OCI-LY1 (cell line): ENCODE results near the gene NUAK1.

Experiments
- H2AFZ ChIP-seq: fragments of 200-600 bp; sonication (generic), shearing (Covaris generic); 2 replicates; pipeline ENCODE4 v1.6.0; 2014; ENCODE audit warnings: antibody characterized with exemption, mild to moderate bottlenecking, low read length
- H3F3A ChIP-seq: fragments of 200-600 bp; sonication (generic), shearing (Covaris generic); 2 replicates; pipeline ENCODE4 v1.6.0; 2014; ENCODE audit warnings: mild to moderate bottlenecking, antibody characterized with exemption, low read length, moderate library complexity; ENCODE audit not compliant: insufficient read depth
- H3K27ac ChIP-seq: fragments of 200-600 bp; sonication (generic); 2 replicates; pipeline ENCODE4 v1.5.1; 2014; ENCODE audit warnings: low read length, mixed run types, mild to moderate bottlenecking, low read depth; ENCODE audit not compliant: poor library complexity, severe bottlenecking
- H3K27me3 ChIP-seq: fragments of 200-600 bp; sonication (generic); 2 replicates; pipeline ENCODE4 v1.6.0; 2014; ENCODE audit warnings: antibody characterized with exemption, mild to moderate bottlenecking, low read length, moderate library complexity; ENCODE audit not compliant: insufficient read depth
- H3K36me3 ChIP-seq: fragments of 200-600 bp; sonication (generic); 2 replicates; pipeline ENCODE4 v1.6.1; 2014; ENCODE audit warnings: mild to moderate bottlenecking, antibody characterized with exemption, low read length, moderate library complexity, mixed read lengths; ENCODE audit not compliant: insufficient read depth
- H3K4me1 ChIP-seq: fragments of 200-600 bp; sonication (generic); 2 replicates; pipeline ENCODE4 v1.5.1; 2014; ENCODE audit warnings: mild to moderate bottlenecking, low read length, moderate library complexity; ENCODE audit not compliant: insufficient read depth, severe bottlenecking
- H3K4me2 ChIP-seq: fragments of 200-600 bp; sonication (generic), shearing (Covaris generic); 2 replicates; pipeline ENCODE4 v1.6.1; 2014; ENCODE audit warnings: low read length
- H3K4me3 ChIP-seq: fragments of 200-600 bp; sonication (generic); 2 replicates; pipeline ENCODE4 v1.5.1; 2014; ENCODE audit warnings: low read length, low read depth, mild to moderate bottlenecking, mixed read lengths; ENCODE audit not compliant: poor library complexity, severe bottlenecking
- H3K79me2 ChIP-seq: fragments of 200-600 bp; shearing (Covaris generic); 2 replicates; pipeline ENCODE4 v1.6.1; 2016; ENCODE audit warnings: mixed run types, low read length, mixed read lengths; ENCODE audit not compliant: insufficient read depth
- H3K9ac ChIP-seq: fragments of 200-600 bp; sonication (generic), shearing (Covaris generic); 2 replicates; pipeline ENCODE4 v1.6.1; 2014; ENCODE audit warnings: mild to moderate bottlenecking, low read length, mixed read lengths
- H3K9me2 ChIP-seq: fragments of 200-600 bp; sonication (generic), shearing (Covaris generic); 2 replicates; pipeline ENCODE4 v1.6.1; 2014; ENCODE audit warnings: low read depth, mild to moderate bottlenecking, low read length, mixed read lengths
- H3K9me3 ChIP-seq: fragments of 200-600 bp; shearing (Covaris generic); 2 replicates; pipeline ENCODE4 v1.6.1; 2014; ENCODE audit warnings: low read length, mixed read lengths
- H4K20me1 ChIP-seq: fragments of 200-600 bp; sonication (generic), shearing (Covaris generic); 2 replicates; pipeline ENCODE4 v1.6.0; 2016; ENCODE audit warnings: mild to moderate bottlenecking, low read length; ENCODE audit not compliant: insufficient read depth
- CTCF ChIP-seq: fragments of 200-600 bp; sonication (generic), shearing (Covaris generic); IDR thresholded peaks from 2 replicates; pipeline ENCODE4 v1.5.1; 2017; ENCODE audit warnings: mild to moderate bottlenecking, antibody characterized with exemption, low read length, moderate library complexity, mixed read lengths
- EZH2 ChIP-seq: fragments of 200-600 bp; sonication (generic), shearing (Covaris generic); IDR thresholded peaks from 2 replicates; pipeline ENCODE4 v1.8.0; 2017; ENCODE audit warnings: borderline replicate concordance, mixed run types, mild to moderate bottlenecking, antibody characterized with exemption, low read length, moderate library complexity, mixed read lengths

Gene NUAK1

GRCh38 chr12:106054049-106054448 is 84.7 kb downstream of the NUAK1 start:
- TF ChIP-seq EZH2 (no peak), CTCF (no peak)

GRCh38 chr12:106051853-106052531 is 86.8 kb downstream of the NUAK1 start:
- Histone ChIP-seq H3K4me2 (no peak overlapping the region), H3K9me3 (no peaks in the 10 kb centered on the region), H3F3A (no peaks in the 10 kb centered on the region), H3K27me3 (no peaks in the 10 kb centered on the region), H3K9me2 (no peaks in the 10 kb centered on the region), H3K9ac (no peak overlapping the region), H3K36me3 (no peaks in the 10 kb centered on the region), H2AFZ (no peak overlapping the region), H3K4me3 (no peak overlapping the region), H3K79me2 (no peaks in the 10 kb centered on the region), H4K20me1 (no peaks in the 10 kb centered on the region), H3K4me1 (no peaks in the 10 kb centered on the region), H3K27ac (no peak overlapping the region)
- TF ChIP-seq EZH2 (no peak), CTCF (no peak)

More at GRCh38 chr12:106054049-106054448, 84.7 kb downstream of the NUAK1 start:
- no peak overlapping the region for H3K9ac ChIP-seq
- H3F3A ChIP-seq = no peaks in the 10 kb centered on the region
- H3K36me3 ChIP-seq = no peaks in the 10 kb centered on the region
- H3K4me3 ChIP-seq = no peak overlapping the region
- H3K27me3 ChIP-seq = no peaks in the 10 kb centered on the region
- no peaks in the 10 kb centered on the region for H3K4me1 ChIP-seq
- H3K79me2 ChIP-seq = no peaks in the 10 kb centered on the region
- no peaks in the 10 kb centered on the region for H4K20me1 ChIP-seq
- no peaks in the 10 kb centered on the region for H3K9me3 ChIP-seq
- H3K4me2 ChIP-seq = no peak overlapping the region
- H3K27ac ChIP-seq = no peak overlapping the region
- H2AFZ ChIP-seq = no peak overlapping the region
- H3K9me2 ChIP-seq = no peaks in the 10 kb centered on the region

GRCh38 chr12:106049546-106049945 is 89.2 kb downstream of the NUAK1 start:
- Histone ChIP-seq H3K9me2 (no peaks in the 10 kb centered on the region), H3K79me2 (no peaks in the 10 kb centered on the region), H3K36me3 (no peaks in the 10 kb centered on the region), H3K9me3 (no peaks in the 10 kb centered on the region), H3K4me1 (no peaks in the 10 kb centered on the region), H3F3A (no peaks in the 10 kb centered on the region), H3K4me3 (no peak overlapping the region), H3K27ac (no peak overlapping the region), H2AFZ (no peak overlapping the region), H4K20me1 (no peaks in the 10 kb centered on the region), H3K9ac (no peak overlapping the region), H3K4me2 (no peak overlapping the region), H3K27me3 (no peaks in the 10 kb centered on the region)
- TF ChIP-seq EZH2 (no peak), CTCF (no peak)
